Adrenal gland (tissue), 12 donors: ENCODE measurements around the gene TSC22D4. TPM values are rescaled to one million over a fixed set of nuclear protein-coding genes. Genes with fewer than 3 reads are reported as not detected.

ENCODE experiments used
- DNase-seq, 7 donors: peaks; one replicate each; pipeline ENCODE4 v3.0.0-alpha.2; 2019 to 2020
- H3K27ac ChIP-seq, 5 donors: fragments of 200-600 bp; sonication (generic) in 4 of 5; 1 replicate in 3 of 5; 2 replicates in 2 of 5; pipeline versions ENCODE4 v1.5.1 to v1.8.0; 2016 to 2020; ENCODE audit warnings: mild to moderate bottlenecking in 1 of 5
- H3K27me3 ChIP-seq: fragments of 200-600 bp; 2 replicates; pipeline ENCODE4 v1.8.0; 2021
- H3K36me3 ChIP-seq, 2 donors: fragments of 200-600 bp; replicated peaks in 1 of 2; 1 replicate in 1 of 2; 2 replicates in 1 of 2; pipeline versions ENCODE4 v1.5.1 to v1.8.0; 2018 to 2022
- H3K4me1 ChIP-seq, 2 donors: fragments of 200-600 bp; replicated peaks in 1 of 2; 1 replicate in 1 of 2; 2 replicates in 1 of 2; pipeline versions ENCODE4 v1.5.1 to v1.8.0; 2018 to 2021
- H3K4me3 ChIP-seq, 4 donors: fragments of 200-600 bp; sonication (generic) in 3 of 4; one replicate each; pipeline ENCODE4 v1.5.1; 2016 to 2018
- H3K9me3 ChIP-seq, 3 donors: fragments of 200-600 bp; sonication (generic) in 1 of 3; replicated peaks in 1 of 3; 1 replicate in 2 of 3; 2 replicates in 1 of 3; pipeline versions ENCODE4 v1.5.1 to v1.8.0; 2016 to 2021
- CTCF ChIP-seq, 6 experiments: fragments of 450-650 bp in 4 of 6; fragments of 200-600 bp in 2 of 6; sonication (generic) in 1 of 6; IDR thresholded peaks; 1 replicate in 5 of 6; 2 replicates in 1 of 6; pipeline versions ENCODE4 v1.5.1 to v1.8.0; 2016 to 2021; ENCODE audit warnings: antibody characterized with exemption in 6 of 6, mild to moderate bottlenecking in 2 of 6, moderate library complexity in 1 of 6
- POLR2A ChIP-seq, 2 donors: fragments of 450-650 bp; IDR thresholded peaks; one replicate each; pipeline ENCODE4 v1.6.1; 2017; ENCODE audit warnings: antibody characterized with exemption in 2 of 2, mild to moderate bottlenecking in 2 of 2, moderate library complexity in 1 of 2
- WGBS, 4 donors: extraction: QIAGEN DNeasy Blood & Tissue Kit in 2 of 4; methylation state at CpG; one replicate each; pipeline versions ENCODE4 v1.1.5 to v1.1.7; 2013 to 2017; 5-methylcytosine and 5-hydroxymethylcytosine counted together
- intact Hi-C, 2 donors: fragments of 100-400 bp; cut with DNase I; formaldehyde crosslinking; loops; one replicate each; pipeline versions ENCODE4 v1.14.1 to v1.15.0; 2022 to 2023
- polyA plus RNA-seq, 3 donors: library from polyadenylated mRNA; stranded (reverse); fragments of 200-250 nt in 2 of 3; fragments of 350-450 nt in 1 of 3; fragmentation: Illumina TruSeq in 1 of 3; extraction: RNeasy Lipid Tissue Mini Kit (QIAGEN cat#74804) in 1 of 3; gene quantifications; one replicate each; pipeline ENCODE4 v1.2.3, GENCODE V29; 2013 to 2014
- total RNA-seq, 9 donors: library from RNA; depleted of rRNA in 4 of 9; stranded (reverse); fragments of >200 nt in 4 of 9; fragments of 120-200 nt in 1 of 9; fragmentation: NEBNext Ultra II Directional in 1 of 9; extraction: Animal tissue kit (Norgen Biotek cat#: 25700) in 1 of 9; gene quantifications; one replicate each; pipeline versions ENCODE4 v1.1.0 to v1.2.4, GENCODE V29; 2013 to 2023
- donor health status: healthy with polysubstance abuse.
- donor health status: Bipolar disorder and iron deficiency.
- donor health status: DM: yes; HTN: yes; CAD: no.
- donor health status: DM: no; HTN: no; CAD: no.
- donor health status: DM: no; HTN: no; CAD: no.
- donor health status: DM: yes; HTN: yes; CAD: no.

TSC22D4 gene
- total and polyA plus RNA-seq, 12 donors: 11.2 to 96.1 (median 60.7) TPM

GRCh38 chr7:100425347-100425746, 53.7 kb downstream of the TSC22D4 start:
- H3K27me3 ChIP-seq: no peaks in the 10 kb centered on the region
- H3K27ac ChIP-seq: no peak overlapping the region
- H3K9me3 ChIP-seq: no peaks in the 10 kb centered on the region
- intact Hi-C loops: no loop called here
- H3K36me3 ChIP-seq: no peaks in the 10 kb centered on the region
- H3K4me3 ChIP-seq: no peak overlapping the region
- no peak for DNase-seq
- WGBS, 4 donors: 30 to 87% (median 74%) methylated on average over 1 of the region's 1 CpG
- TF ChIP-seq CTCF (IDR thresholded peaks at IDR 0.05): no peak
- peaks cover 5% of the 10 kb centered on the region in 2 donors for H3K4me1 ChIP-seq

- 74 to 87% (median 85%) methylated on average over 6 of the region's 6 CpGs for WGBS, 4 donors
- Histone ChIP-seq H3K27ac (no peak overlapping the region), H3K9me3 (no peaks in the 10 kb centered on the region), H3K36me3 (no peaks in the 10 kb centered on the region), H3K27me3 (no peaks in the 10 kb centered on the region), H3K4me3 (no peak overlapping the region), H3K4me1 (peaks cover 5% of the 10 kb centered on the region in 2 donors)
- intact Hi-C loops: no loop called here
- no peak for DNase-seq
- TF ChIP-seq POLR2A (IDR thresholded peaks at IDR 0.05) (no peak), CTCF (IDR thresholded peaks at IDR 0.05) (no peak)
These were observed 55.7 kb downstream of the TSC22D4 start for GRCh38 chr7:100423315-100423714.

GRCh38 chr7:100419660-100420226, 59.3 kb downstream of the TSC22D4 start:
- intact Hi-C loops: loop anchor here in 1 of 2 donors (10.0 kb wide), 1 partner anchor 65 kb away; the partner anchor contains the start of gene PILRB
- WGBS, 4 donors: 67 to 84% (median 69%) methylated on average over 1 of the region's 1 CpG
- Histone ChIP-seq H3K27me3 (no peaks in the 10 kb centered on the region), H3K4me1 (no peaks in the 10 kb centered on the region), H3K9me3 (no peaks in the 10 kb centered on the region), H3K4me3 (no peak overlapping the region), H3K27ac (no peak overlapping the region), H3K36me3 (no peaks in the 10 kb centered on the region)
- TF ChIP-seq POLR2A (IDR thresholded peaks at IDR 0.05) (no peak), CTCF (IDR thresholded peaks at IDR 0.05) (no peak)
- DNase-seq: no peak

- H3K36me3 ChIP-seq: no peaks in the 10 kb centered on the region
- intact Hi-C loops: loop anchor here in 1 of 2 donors (10.0 kb wide), 1 partner anchor 64 kb away; the partner anchor contains the start of gene PILRB
- no peaks in the 10 kb centered on the region for H3K9me3 ChIP-seq
- no peaks in the 10 kb centered on the region for H3K4me1 ChIP-seq
- H3K4me3 ChIP-seq: no peak overlapping the region
- no peak overlapping the region for H3K27ac ChIP-seq
- H3K27me3 ChIP-seq: no peaks in the 10 kb centered on the region
- TF ChIP-seq POLR2A (IDR thresholded peaks at IDR 0.05): no peak
- no peak for TF ChIP-seq CTCF (IDR thresholded peaks at IDR 0.05)
- no peak for DNase-seq
- WGBS, 4 donors: 85 to 98% (median 93%) methylated on average over 1 of the region's 1 CpG
These were observed 59.9 kb downstream of the TSC22D4 start for GRCh38 chr7:100418930-100419659.

Other genes with a start within 250 kb of the TSC22D4 start
- not detected for gene SPDYE3, start 171.5 kb downstream of the TSC22D4 start, total RNA-seq
- gene SPDYE3, start 171.5 kb downstream of the TSC22D4 start, polyA plus RNA-seq: under 1 TPM in 1 of 3 donors, not detected in 2; 0.16 TPM
- 100 to 1,000 TPM in 1 of 9 donors, 10 to 100 TPM in 7, 1 to 10 TPM in 1; 8.7 to 115 (median 28.1) TPM for gene PILRB, start 121.1 kb downstream of the TSC22D4 start, total RNA-seq
- gene PILRB, start 121.1 kb downstream of the TSC22D4 start, polyA plus RNA-seq: 100 to 1,000 TPM in 2 of 3 donors, 10 to 100 TPM in 1; 10.4 to 403 (median 296) TPM
- 10 to 100 TPM in 5 of 9 donors, 1 to 10 TPM in 4; 3.2 to 18.9 (median 12.2) TPM for gene PILRA, start 105.7 kb downstream of the TSC22D4 start, total RNA-seq
- 10 to 100 TPM in 2 of 3 donors, 1 to 10 TPM in 1; 5.1 to 17.3 (median 11.9) TPM for gene PILRA, start 105.7 kb downstream of the TSC22D4 start, polyA plus RNA-seq
- 1 to 10 TPM; 1.0 to 5.8 (median 4.6) TPM for gene ZCWPW1, start 50.5 kb downstream of the TSC22D4 start, total RNA-seq
- gene ZCWPW1, start 50.5 kb downstream of the TSC22D4 start, polyA plus RNA-seq: 10 to 100 TPM in 2 of 3 donors, 1 to 10 TPM in 1; 5.0 to 20.2 (median 14.6) TPM
- gene MEPCE, start 49.4 kb downstream of the TSC22D4 start, total RNA-seq: 10 to 100 TPM; 24.8 to 76.8 (median 52.0) TPM
- 10 to 100 TPM; 36.7 to 54.6 (median 47.9) TPM for gene MEPCE, start 49.4 kb downstream of the TSC22D4 start, polyA plus RNA-seq
- 10 to 100 TPM; 29.9 to 64.9 (median 50.4) TPM for gene PPP1R35, start 42.7 kb downstream of the TSC22D4 start, total RNA-seq
- gene PPP1R35, start 42.7 kb downstream of the TSC22D4 start, polyA plus RNA-seq: 100 to 1,000 TPM in 2 of 3 donors, 1 to 10 TPM in 1; 8.5 to 283 (median 231) TPM
- gene SPACDR, start 15.0 kb downstream of the TSC22D4 start, total RNA-seq: under 1 TPM in 4 of 9 donors, not detected in 5; 0.36 to 0.78 (median 0.49) TPM
- 1 to 10 TPM in 2 of 3 donors, not detected in 1; 1.2 to 2.9 TPM for gene SPACDR, start 15.0 kb downstream of the TSC22D4 start, polyA plus RNA-seq
- 1 to 10 TPM in 8 of 9 donors, not detected in 1; 1.4 to 3.6 (median 3.3) TPM for gene NYAP1, start 4.7 kb upstream of the TSC22D4 start, total RNA-seq
- 10 to 100 TPM in 1 of 3 donors, 1 to 10 TPM in 1, under 1 TPM in 1; 0.79 to 26.1 (median 2.8) TPM for gene NYAP1, start 4.7 kb upstream of the TSC22D4 start, polyA plus RNA-seq
- gene AGFG2, start 60.0 kb upstream of the TSC22D4 start, total RNA-seq: 100 to 1,000 TPM in 6 of 9 donors, 10 to 100 TPM in 3; 17.1 to 175 (median 142) TPM
- gene AGFG2, start 60.0 kb upstream of the TSC22D4 start, polyA plus RNA-seq: 10 to 100 TPM; 14.0 to 61.5 (median 30.9) TPM
- 1 to 10 TPM in 3 of 9 donors, under 1 TPM in 3, not detected in 3; 0.67 to 5.1 (median 1.2) TPM for gene SAP25, start 94.7 kb upstream of the TSC22D4 start, total RNA-seq
- 10 to 100 TPM in 1 of 3 donors, 1 to 10 TPM in 1, not detected in 1; 3.6 to 11.3 TPM for gene SAP25, start 94.7 kb upstream of the TSC22D4 start, polyA plus RNA-seq
- gene LRCH4, start 106.9 kb upstream of the TSC22D4 start, total RNA-seq: 100 to 1,000 TPM in 1 of 9 donors, 10 to 100 TPM in 8; 10.4 to 128 (median 59.4) TPM
- 100 to 1,000 TPM in 2 of 3 donors, 10 to 100 TPM in 1; 15.0 to 235 (median 109) TPM for gene LRCH4, start 106.9 kb upstream of the TSC22D4 start, polyA plus RNA-seq
- 1 to 10 TPM in 3 of 9 donors, under 1 TPM in 4, not detected in 2; 0.24 to 1.4 (median 0.69) TPM for gene FBXO24, start 107.1 kb upstream of the TSC22D4 start, total RNA-seq
- 1 to 10 TPM in 2 of 3 donors, under 1 TPM in 1; 0.16 to 2.8 (median 1.5) TPM for gene FBXO24, start 107.1 kb upstream of the TSC22D4 start, polyA plus RNA-seq
- 100 to 1,000 TPM in 2 of 9 donors, 10 to 100 TPM in 7; 15.7 to 369 (median 68.1) TPM for gene PCOLCE, start 123.1 kb upstream of the TSC22D4 start, total RNA-seq
- gene PCOLCE, start 123.1 kb upstream of the TSC22D4 start, polyA plus RNA-seq: 100 to 1,000 TPM in 2 of 3 donors, 10 to 100 TPM in 1; 21.5 to 222 (median 184) TPM
- gene MOSPD3, start 133.3 kb upstream of the TSC22D4 start, total RNA-seq: 10 to 100 TPM; 14.0 to 54.5 (median 35.8) TPM
- 10 to 100 TPM; 27.3 to 51.9 (median 29.6) TPM for gene MOSPD3, start 133.3 kb upstream of the TSC22D4 start, polyA plus RNA-seq
- gene TFR2, start 162.3 kb upstream of the TSC22D4 start, total RNA-seq: 1 to 10 TPM in 5 of 9 donors, under 1 TPM in 4; 0.24 to 6.7 (median 1.4) TPM
- 1 to 10 TPM in 2 of 3 donors, under 1 TPM in 1; 0.88 to 2.1 (median 1.1) TPM for gene TFR2, start 162.3 kb upstream of the TSC22D4 start, polyA plus RNA-seq
- 1 to 10 TPM in 4 of 9 donors, not detected in 5; 1.7 to 3.8 (median 2.1) TPM for gene ACTL6B, start 177.2 kb upstream of the TSC22D4 start, total RNA-seq
- gene ACTL6B, start 177.2 kb upstream of the TSC22D4 start, polyA plus RNA-seq: 1 to 10 TPM in 2 of 3 donors, under 1 TPM in 1; 0.64 to 5.1 (median 2.5) TPM
- gene GNB2, start 194.5 kb upstream of the TSC22D4 start, total RNA-seq: 100 to 1,000 TPM in 8 of 9 donors, 10 to 100 TPM in 1; 54.1 to 365 (median 279) TPM
- 100 to 1,000 TPM; 105 to 139 (median 105) TPM for gene GNB2, start 194.5 kb upstream of the TSC22D4 start, polyA plus RNA-seq
- gene GIGYF1, start 215.0 kb upstream of the TSC22D4 start, total RNA-seq: 10 to 100 TPM; 15.9 to 62.2 (median 23.9) TPM
- gene GIGYF1, start 215.0 kb upstream of the TSC22D4 start, polyA plus RNA-seq: 100 to 1,000 TPM in 1 of 3 donors, 10 to 100 TPM in 1, 1 to 10 TPM in 1; 5.4 to 167 (median 49.8) TPM
- gene POP7, start 226.9 kb upstream of the TSC22D4 start, total RNA-seq: 10 to 100 TPM in 8 of 9 donors, 1 to 10 TPM in 1; 8.7 to 60.9 (median 35.1) TPM
- 10 to 100 TPM; 24.8 to 48.5 (median 27.1) TPM for gene POP7, start 226.9 kb upstream of the TSC22D4 start, polyA plus RNA-seq
- gene EPO, start 241.3 kb upstream of the TSC22D4 start, total RNA-seq: under 1 TPM in 1 of 9 donors, not detected in 8; 0.17 TPM
- under 1 TPM in 1 of 3 donors, not detected in 2; 0.10 TPM for gene EPO, start 241.3 kb upstream of the TSC22D4 start, polyA plus RNA-seq